ENCODE data around the gene STRA8. TPM values are rescaled to one million over a fixed set of nuclear protein-coding genes. Genes with fewer than 3 reads are reported as not detected.

STRA8 gene
- total and polyA plus RNA-seq, 2 donors from 2014 or later = 0.43 TPM; not detected in 1

GRCh38 chr7:135186261-135186540 is 47.4 kb upstream of the STRA8 start:
- DNase-seq (no peak), FAIRE-seq (no peak)
- no peak overlapping the region for H3K9ac ChIP-seq (ENCODE audit: low read length in 3 of 3)
- no peak overlapping the region for H3K4me3 ChIP-seq (ENCODE audit: low read length in 3 of 3)
- H3K4me1 ChIP-seq (ENCODE audit: control insufficient read depth in 2 of 3, insufficient read depth in 2 of 3, low read depth in 1 of 3, low read length in 3 of 3) = no peaks in the 10 kb centered on the region
- no peak overlapping the region for H3K27ac ChIP-seq (ENCODE audit: low read depth in 2 of 2, low read length in 2 of 2)
- no peaks in the 10 kb centered on the region for H3K27me3 ChIP-seq (ENCODE audit: control insufficient read depth, insufficient read depth, low read length)
- H3K36me3 ChIP-seq (ENCODE audit: control insufficient read depth in 2 of 3, insufficient read depth in 3 of 3, low read length in 3 of 3) = peaks cover 12 to 89% (median 55%) of the 10 kb centered on the region in 3 donors
- TF ChIP-seq, protein P1, sequence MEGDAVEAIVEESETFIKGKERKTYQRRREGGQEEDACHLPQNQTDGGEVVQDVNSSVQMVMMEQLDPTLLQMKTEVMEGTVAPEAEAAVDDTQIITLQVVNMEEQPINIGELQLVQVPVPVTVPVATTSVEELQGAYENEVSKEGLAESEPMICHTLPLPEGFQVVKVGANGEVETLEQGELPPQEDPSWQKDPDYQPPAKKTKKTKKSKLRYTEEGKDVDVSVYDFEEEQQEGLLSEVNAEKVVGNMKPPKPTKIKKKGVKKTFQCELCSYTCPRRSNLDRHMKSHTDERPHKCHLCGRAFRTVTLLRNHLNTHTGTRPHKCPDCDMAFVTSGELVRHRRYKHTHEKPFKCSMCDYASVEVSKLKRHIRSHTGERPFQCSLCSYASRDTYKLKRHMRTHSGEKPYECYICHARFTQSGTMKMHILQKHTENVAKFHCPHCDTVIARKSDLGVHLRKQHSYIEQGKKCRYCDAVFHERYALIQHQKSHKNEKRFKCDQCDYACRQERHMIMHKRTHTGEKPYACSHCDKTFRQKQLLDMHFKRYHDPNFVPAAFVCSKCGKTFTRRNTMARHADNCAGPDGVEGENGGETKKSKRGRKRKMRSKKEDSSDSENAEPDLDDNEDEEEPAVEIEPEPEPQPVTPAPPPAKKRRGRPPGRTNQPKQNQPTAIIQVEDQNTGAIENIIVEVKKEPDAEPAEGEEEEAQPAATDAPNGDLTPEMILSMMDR (IDR thresholded peaks at IDR 0.05; ENCODE audit: borderline replicate concordance, extremely low read depth, insufficient read depth) = no peak
- intact Hi-C loops (cut with DNase I) = no loop called here
- H3K9me3 ChIP-seq (ENCODE audit: control insufficient read depth in 2 of 3, insufficient read depth in 1 of 3, low read length in 3 of 3) = peaks cover 3 to 10% (median 5%) of the 10 kb centered on the region in 3 donors

- Histone ChIP-seq H3K36me3 (ENCODE audit: control insufficient read depth in 2 of 3, insufficient read depth in 3 of 3, low read length in 3 of 3) (peaks cover 8 to 89% (median 51%) of the 10 kb centered on the region in 3 donors), H3K9me3 (ENCODE audit: control insufficient read depth in 2 of 3, insufficient read depth in 1 of 3, low read length in 3 of 3) (peaks cover 0 to 5% (median 0%) of the 10 kb centered on the region in 3 donors), H3K27ac (ENCODE audit: low read depth in 2 of 2, low read length in 2 of 2) (no peak overlapping the region), H3K9ac (ENCODE audit: low read length in 3 of 3) (no peak overlapping the region), H3K27me3 (ENCODE audit: control insufficient read depth, insufficient read depth, low read length) (no peaks in the 10 kb centered on the region), H3K4me3 (ENCODE audit: low read length in 3 of 3) (no peak overlapping the region), H3K4me1 (ENCODE audit: control insufficient read depth in 2 of 3, insufficient read depth in 2 of 3, low read depth in 1 of 3, low read length in 3 of 3) (no peaks in the 10 kb centered on the region)
- DNase-seq (peak in 1 of 5 donors; percentile 22), FAIRE-seq (no peak)
- intact Hi-C loops (cut with DNase I) = no loop called here
- TF ChIP-seq, protein P1 (IDR thresholded peaks at IDR 0.05; ENCODE audit: borderline replicate concordance, extremely low read depth, insufficient read depth) = no peak
Measured at GRCh38 chr7:135186841-135187253, 46.8 kb upstream of the STRA8 start.

GRCh38 chr7:135188298-135188984 is 45.2 kb upstream of the STRA8 start:
- TF ChIP-seq, protein P1 (IDR thresholded peaks at IDR 0.05; ENCODE audit: borderline replicate concordance, extremely low read depth, insufficient read depth) = no peak
- Histone ChIP-seq H3K4me3 (ENCODE audit: low read length in 3 of 3) (no peak overlapping the region), H3K4me1 (ENCODE audit: control insufficient read depth in 2 of 3, insufficient read depth in 2 of 3, low read depth in 1 of 3, low read length in 3 of 3) (no peaks in the 10 kb centered on the region), H3K9ac (ENCODE audit: low read length in 3 of 3) (no peak overlapping the region), H3K27ac (ENCODE audit: low read depth in 2 of 2, low read length in 2 of 2) (no peak overlapping the region), H3K36me3 (ENCODE audit: control insufficient read depth in 2 of 3, insufficient read depth in 3 of 3, low read length in 3 of 3) (peaks cover 6 to 86% (median 52%) of the 10 kb centered on the region in 3 donors), H3K27me3 (ENCODE audit: control insufficient read depth, insufficient read depth, low read length) (no peaks in the 10 kb centered on the region), H3K9me3 (ENCODE audit: control insufficient read depth in 2 of 3, insufficient read depth in 1 of 3, low read length in 3 of 3) (no peaks in the 10 kb centered on the region)
- FAIRE-seq (no peak), DNase-seq (no peak)
- intact Hi-C loops (cut with DNase I) = no loop called here
